Fibroblast of pulmonary artery (primary cell): ENCODE results near the gene HOXB2.
A peak's percentile ranks its signal among the peaks of the same experiment; 100 is the strongest.

Experiments
- DNase-seq: peaks from one replicate; pipeline ENCODE4 v3.0.0-alpha.2; 2010; ENCODE audit warnings: low read depth
- H3K4me3 ChIP-seq: replicated peaks from 2 replicates; pipeline ENCODE4 v1.5.1; 2011; ENCODE audit warnings: low read depth, mild to moderate bottlenecking, control low read depth, low read length, moderate library complexity
- TF ChIP-seq, protein P1 (sequence below): IDR thresholded peaks from 2 replicates; pipeline ENCODE4 v1.5.1; 2011; ENCODE audit warnings: mild to moderate bottlenecking, control low read depth, low read length, inconsistent platforms; ENCODE audit errors: missing control alignments

The HOXB2 gene

DNA sequence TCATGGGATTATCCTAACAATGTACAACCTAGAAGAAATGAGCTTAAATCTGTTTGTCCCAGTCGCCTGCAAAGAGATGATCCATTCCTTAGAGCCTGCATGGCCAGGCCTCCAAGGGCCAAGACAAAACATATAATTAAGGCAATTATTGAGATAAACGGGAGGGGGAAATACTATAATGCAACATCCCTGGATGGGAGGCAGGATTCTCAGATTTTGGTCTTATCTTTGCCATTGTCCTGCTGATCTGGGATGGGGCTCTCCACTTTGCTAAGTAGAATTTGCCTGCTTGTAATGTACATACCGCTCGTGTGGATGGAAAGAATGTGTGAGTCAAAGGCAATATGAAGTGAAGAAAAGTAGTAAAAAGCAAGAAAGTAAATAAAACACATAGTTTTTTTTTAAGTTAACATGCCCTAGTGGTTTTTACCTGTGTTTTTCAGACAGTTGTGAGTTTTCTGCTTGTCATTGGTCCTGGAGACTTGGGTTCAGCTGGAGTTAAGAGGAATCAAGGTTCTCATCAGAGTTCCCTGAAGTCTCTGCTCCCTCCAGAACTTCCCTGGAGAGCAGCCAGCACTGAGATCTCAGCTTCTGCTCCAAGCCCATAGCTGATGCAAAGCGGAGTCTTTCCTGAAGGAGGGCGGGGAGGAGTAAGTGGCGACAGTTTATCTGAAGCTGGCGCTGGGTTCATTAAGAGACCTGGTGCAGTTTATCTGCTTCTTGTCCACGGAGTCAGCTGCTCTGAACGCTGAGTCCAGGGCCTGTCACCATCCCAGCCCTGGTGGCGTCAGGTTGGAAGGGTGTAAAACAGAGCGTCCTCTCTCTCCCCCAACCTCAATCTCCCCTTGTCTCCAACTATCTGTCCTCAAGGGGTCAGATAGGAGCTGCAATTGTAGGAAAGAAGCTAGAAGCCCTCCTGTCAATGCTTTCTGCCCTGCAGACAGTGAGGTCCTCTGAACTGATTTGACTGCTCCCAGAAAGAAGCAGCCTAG, 44.2 kb downstream of the HOXB2 start:
- H3K4me3 ChIP-seq = no peak overlapping the region
- DNase-seq = peak; percentile 53
- TF ChIP-seq, protein P1, sequence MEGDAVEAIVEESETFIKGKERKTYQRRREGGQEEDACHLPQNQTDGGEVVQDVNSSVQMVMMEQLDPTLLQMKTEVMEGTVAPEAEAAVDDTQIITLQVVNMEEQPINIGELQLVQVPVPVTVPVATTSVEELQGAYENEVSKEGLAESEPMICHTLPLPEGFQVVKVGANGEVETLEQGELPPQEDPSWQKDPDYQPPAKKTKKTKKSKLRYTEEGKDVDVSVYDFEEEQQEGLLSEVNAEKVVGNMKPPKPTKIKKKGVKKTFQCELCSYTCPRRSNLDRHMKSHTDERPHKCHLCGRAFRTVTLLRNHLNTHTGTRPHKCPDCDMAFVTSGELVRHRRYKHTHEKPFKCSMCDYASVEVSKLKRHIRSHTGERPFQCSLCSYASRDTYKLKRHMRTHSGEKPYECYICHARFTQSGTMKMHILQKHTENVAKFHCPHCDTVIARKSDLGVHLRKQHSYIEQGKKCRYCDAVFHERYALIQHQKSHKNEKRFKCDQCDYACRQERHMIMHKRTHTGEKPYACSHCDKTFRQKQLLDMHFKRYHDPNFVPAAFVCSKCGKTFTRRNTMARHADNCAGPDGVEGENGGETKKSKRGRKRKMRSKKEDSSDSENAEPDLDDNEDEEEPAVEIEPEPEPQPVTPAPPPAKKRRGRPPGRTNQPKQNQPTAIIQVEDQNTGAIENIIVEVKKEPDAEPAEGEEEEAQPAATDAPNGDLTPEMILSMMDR = no peak

DNA sequence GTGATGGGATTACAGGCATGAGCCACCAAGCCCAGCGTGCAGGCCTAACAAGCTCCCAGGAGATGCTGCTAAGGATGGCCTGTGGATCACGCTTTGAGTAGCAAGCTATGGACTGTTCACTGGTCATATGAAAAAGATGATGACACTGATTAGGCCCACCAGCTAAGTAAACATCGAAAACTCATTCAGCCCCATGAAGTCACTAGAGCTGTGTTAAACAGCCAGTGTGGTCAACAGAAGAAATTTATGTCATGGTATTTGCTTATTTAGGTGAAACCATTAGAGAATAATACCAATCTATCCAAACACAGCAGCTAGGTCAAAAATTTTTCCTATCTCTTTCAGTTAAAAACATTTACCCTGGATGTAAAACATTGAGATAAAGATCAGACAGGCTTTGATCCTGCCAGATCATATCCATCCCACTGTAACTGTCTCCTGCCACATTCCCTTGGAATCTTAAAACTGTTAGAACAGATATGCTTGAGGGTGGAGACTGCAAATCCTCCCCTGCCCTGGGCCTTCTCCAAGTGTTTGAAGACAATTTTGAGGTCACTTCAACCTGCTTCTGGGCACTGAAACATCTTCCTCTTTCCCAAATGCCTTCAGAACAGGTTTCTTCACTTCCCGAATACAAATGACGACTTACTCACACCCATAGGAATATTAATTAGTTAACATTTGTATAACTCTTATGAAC, 45.0 kb downstream of the HOXB2 start:
- TF ChIP-seq, protein P1 = no peak
- H3K4me3 ChIP-seq = no peak overlapping the region
- DNase-seq = no peak

DNA sequence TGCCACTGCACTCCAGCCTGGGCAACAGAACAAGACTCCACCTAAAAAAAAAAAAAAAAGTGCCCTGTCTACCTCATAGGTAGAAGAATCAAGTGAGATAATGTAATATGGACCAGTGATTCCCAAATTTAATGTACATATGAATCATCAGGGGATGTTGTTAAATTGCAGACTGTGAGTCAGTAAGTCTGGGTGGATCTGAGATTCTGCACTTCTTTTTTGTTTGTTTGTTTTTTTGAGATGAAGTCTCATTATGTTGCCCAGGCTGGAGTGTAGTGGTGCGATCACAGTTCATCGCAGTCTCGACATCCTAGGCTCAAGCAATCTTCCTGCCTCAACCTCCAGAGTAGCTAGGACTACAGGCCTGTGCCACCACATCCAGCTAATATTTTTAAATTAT, 45.7 kb downstream of the HOXB2 start:
- TF ChIP-seq, protein P1 = no peak
- DNase-seq = no peak
- H3K4me3 ChIP-seq = no peak overlapping the region

DNA sequence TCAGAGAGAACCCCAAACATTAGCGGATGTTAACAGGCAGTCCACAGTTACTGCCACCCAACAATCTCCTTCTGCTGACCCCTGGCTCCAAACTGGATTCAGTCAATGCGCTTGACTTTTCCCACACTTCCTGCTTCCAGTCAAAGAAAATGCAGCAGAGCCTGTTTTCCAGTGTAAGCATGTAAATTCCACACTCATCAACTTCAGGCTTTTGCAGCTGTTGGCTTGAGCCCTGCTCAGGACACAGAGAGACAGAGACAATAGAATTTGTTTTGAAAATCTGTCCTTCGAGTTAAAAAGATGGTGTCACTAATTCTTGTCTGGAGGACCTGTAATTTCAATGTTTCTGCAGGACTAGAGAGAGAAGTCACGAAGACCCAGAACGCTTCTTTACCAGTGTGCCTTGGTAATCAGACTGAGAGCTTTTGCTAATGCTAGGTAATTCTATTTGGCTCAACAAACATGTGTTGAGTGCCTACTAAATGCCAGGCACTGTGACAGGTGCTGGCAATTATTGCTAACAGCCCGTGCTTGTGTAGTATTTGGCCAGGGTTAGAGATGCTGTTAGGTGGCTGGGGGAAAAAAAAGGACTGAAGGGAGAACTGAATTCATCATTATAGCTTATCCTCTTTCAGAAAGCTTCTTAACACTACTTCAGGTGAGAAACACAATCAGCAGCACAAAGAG, 46.6 kb downstream of the HOXB2 start:
- TF ChIP-seq, protein P1 = no peak

DNA sequence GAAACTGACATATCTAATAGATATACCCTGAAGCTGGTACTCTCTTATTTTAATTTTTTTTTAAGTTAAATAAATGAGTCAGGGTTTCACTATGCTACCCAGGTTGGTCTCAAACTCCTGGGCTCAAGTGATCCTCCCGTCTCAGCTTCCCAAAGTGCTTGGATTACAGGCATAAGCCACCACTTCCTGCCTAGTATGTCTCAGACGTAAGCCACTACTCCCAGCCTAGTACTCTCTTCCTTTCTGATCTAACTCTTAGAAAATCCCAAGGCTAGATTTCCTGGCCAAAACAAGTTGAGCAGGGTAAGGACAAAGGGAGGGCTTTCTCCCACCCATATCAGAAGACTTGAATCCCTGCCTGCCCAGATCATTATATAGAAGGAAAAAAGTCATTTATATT, 47.8 kb downstream of the HOXB2 start:
- H3K4me3 ChIP-seq = no peak overlapping the region
- DNase-seq = peak; percentile 62
- TF ChIP-seq, protein P1 = no peak

More for the DNA sequence above, 46.6 kb downstream of the HOXB2 start:
- no peak for DNase-seq
- no peak overlapping the region for H3K4me3 ChIP-seq

DNA sequence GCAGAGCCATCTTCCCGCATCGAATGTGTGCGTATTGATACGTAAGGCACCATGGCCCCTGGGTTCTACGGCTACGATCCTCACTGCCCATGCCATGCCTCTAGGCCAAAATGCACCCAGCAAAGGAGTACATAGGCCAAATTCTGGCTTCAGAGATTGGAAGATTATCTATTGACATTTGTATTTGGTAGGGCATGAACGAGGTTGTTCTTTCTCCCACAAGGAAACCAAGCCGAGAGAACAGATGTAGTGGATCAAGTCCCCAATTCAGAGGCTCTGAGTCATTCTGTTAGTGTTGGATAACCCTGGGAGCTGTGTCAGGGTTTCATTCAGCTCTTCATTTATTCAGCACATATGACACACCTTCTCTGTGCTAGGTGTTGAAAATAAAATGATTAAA, 50.6 kb downstream of the HOXB2 start:
- no peak overlapping the region for H3K4me3 ChIP-seq
- TF ChIP-seq, protein P1 = no peak
- peak; percentile 60 for DNase-seq
